ENCODE data around the gene DHX40.
A peak's percentile ranks its signal among the peaks of the same experiment; 100 is the strongest.
"Not testable (repeated sequence)": the region's sequence is repeated elsewhere in the genome, so short reads cannot be mapped to it uniquely, and the experiment has no call there.

The DHX40 gene

GRCh38 chr17:59550703-59551102 lies 14.7 kb upstream of the DHX40 start:
- ChIA-PET CTCF (no interaction called here), POLR2A (no interaction called here)
- DNase-seq (ENCODE audit: extremely low spot score), result no peak
- TF ChIP-seq CTCF (IDR thresholded peaks at IDR 0.05; ENCODE audit: control extremely low read depth, extremely low read depth, low read depth, missing control alignments), result no peak

GRCh38 chr17:59558039-59558438 lies 7.4 kb upstream of the DHX40 start:
- DNase-seq (ENCODE audit: extremely low spot score), result no peak

GRCh38 chr17:59558953-59559352 lies 6.5 kb upstream of the DHX40 start:
- DNase-seq (ENCODE audit: extremely low spot score), result no peak
- CTCF ChIA-PET, result interaction anchor here (1.8 to 2.5 kb wide), 3 partner anchors 13 to 248 kb away, joined by 5 to 6 read pairs (median 6); no protein-coding TSS in a partner anchor
- POLR2A ChIA-PET, result no interaction called here
- TF ChIP-seq CTCF (IDR thresholded peaks at IDR 0.05; ENCODE audit: control extremely low read depth, extremely low read depth, low read depth, missing control alignments), result peak; percentile 3

More at GRCh38 chr17:59558039-59558438, 7.4 kb upstream of the DHX40 start:
- POLR2A ChIA-PET, result no interaction called here
- CTCF ChIA-PET, result interaction anchor here (1.8 to 2.5 kb wide), 3 partner anchors 12 to 247 kb away, joined by 5 to 6 read pairs (median 6); no protein-coding TSS in a partner anchor
- TF ChIP-seq CTCF (IDR thresholded peaks at IDR 0.05; ENCODE audit: control extremely low read depth, extremely low read depth, low read depth, missing control alignments), result no peak

GRCh38 chr17:59561042-59561441 lies 4.4 kb upstream of the DHX40 start:
- ChIA-PET POLR2A (no interaction called here), CTCF (interaction anchor here (1.2 kb wide), 1 partner anchor 36 kb away, joined by 4 read pairs; no protein-coding TSS in a partner anchor)
- DNase-seq (ENCODE audit: extremely low spot score), result peak; percentile 38
- TF ChIP-seq CTCF (IDR thresholded peaks at IDR 0.05; ENCODE audit: control extremely low read depth, extremely low read depth, low read depth, missing control alignments), result peak; percentile 40

- POLR2A ChIA-PET, result interaction anchor here (0.6 kb wide), 1 partner anchor 34 kb away, joined by 5 read pairs; no protein-coding TSS in a partner anchor
- CTCF ChIA-PET, result interaction anchor here (1.0 kb wide), 1 partner anchor 44 kb away, joined by 4 read pairs; no protein-coding TSS in a partner anchor
- DNase-seq (ENCODE audit: extremely low spot score), result peak; percentile 77
- no peak for TF ChIP-seq CTCF (IDR thresholded peaks at IDR 0.05; ENCODE audit: control extremely low read depth, extremely low read depth, low read depth, missing control alignments)
These were observed 532 bp downstream of the DHX40 start for GRCh38 chr17:59565959-59566324.

- POLR2A ChIA-PET; DNase-seq (ENCODE audit: extremely low spot score); CTCF ChIA-PET: not testable (repeated sequence)
These were observed 3.7 kb downstream of the DHX40 start for GRCh38 chr17:59569151-59569550.

GRCh38 chr17:59572301-59572924 lies 7.0 kb downstream of the DHX40 start:
- no peak for TF ChIP-seq CTCF (IDR thresholded peaks at IDR 0.05; ENCODE audit: control extremely low read depth, extremely low read depth, low read depth, missing control alignments)
- DNase-seq (ENCODE audit: extremely low spot score), result peak; percentile 55
- ChIA-PET CTCF (no interaction called here), POLR2A (no interaction called here)

GRCh38 chr17:59584168-59584567 lies 18.8 kb downstream of the DHX40 start:
- DNase-seq (ENCODE audit: extremely low spot score); CTCF ChIA-PET; POLR2A ChIA-PET: not testable (repeated sequence)
